ENCODE measurements around the gene IL22RA1.

Gene IL22RA1

DNA sequence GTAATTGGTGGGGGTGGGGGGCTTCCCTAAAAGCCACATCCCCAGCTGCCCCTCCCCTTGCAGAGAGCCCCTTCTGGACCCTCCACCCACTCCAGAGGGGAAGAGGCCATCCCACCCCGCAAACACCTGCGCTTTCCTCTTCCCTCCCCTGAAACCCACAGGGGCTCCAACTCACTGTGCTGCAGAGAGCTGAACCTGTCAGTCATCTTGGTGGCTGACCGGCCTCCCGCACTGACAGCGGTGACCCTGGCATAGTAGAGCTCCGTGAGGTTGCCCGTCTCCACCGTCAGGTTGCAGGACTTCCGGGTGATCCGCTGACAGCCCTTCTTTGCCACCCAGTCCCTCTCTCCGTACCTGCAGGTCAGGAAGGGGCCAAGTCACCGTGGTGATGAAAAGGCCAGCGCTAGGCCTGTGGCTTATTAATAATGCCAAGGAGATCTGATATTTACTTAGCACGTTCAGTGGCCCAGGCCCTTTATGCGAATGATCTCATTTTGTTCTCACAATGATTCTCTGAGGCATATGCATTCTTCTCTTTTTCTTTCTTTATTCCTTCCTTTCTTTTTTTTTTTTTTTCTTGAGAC lies 5.9 kb downstream of the IL22RA1 start:
- DNase-seq (ENCODE audit: low spot score), result no peak

GRCh38 chr1:24134376-24134775 lies 8.6 kb downstream of the IL22RA1 start:
- DNase-seq (ENCODE audit: low spot score), result no peak

DNA sequence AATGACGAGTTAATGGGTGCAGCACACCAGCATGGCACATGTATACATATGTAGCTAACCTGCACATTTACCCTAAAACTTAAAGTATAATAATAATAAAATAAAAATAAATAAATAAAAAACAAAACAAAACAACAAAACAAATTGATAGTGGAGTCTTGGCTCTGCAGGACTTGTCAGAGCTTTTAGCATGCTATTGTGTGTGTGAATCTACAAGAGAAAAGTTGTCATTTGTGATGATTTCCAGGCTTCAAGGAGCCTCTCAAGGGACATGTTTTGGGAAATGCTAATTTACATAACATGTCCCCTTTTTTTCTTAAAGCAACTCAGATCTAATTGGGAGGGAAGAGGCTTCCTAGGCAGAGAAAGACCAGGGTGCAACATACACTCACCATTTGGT lies 9.1 kb downstream of the IL22RA1 start:
- DNase-seq (ENCODE audit: low spot score), result no peak

DNA sequence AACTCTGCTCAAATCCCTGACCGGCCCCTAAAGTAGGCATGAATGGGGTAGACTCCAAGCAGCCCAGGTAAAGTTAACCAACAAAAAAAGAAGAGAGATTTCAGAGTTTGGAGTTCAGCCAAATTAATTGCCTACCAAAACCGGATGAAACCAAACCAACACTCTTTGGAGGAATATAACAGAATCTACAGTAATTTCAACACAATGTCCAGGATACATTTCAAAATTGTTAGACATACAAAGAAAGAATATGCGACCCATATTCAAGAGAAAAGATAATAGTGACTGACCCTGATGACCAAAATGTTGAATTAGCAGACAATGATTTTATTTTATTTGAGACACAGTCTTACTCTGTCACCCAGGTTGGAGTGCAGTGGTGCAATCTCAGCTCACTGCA lies 12.6 kb downstream of the IL22RA1 start:
- DNase-seq (ENCODE audit: low spot score), result no peak

DNA sequence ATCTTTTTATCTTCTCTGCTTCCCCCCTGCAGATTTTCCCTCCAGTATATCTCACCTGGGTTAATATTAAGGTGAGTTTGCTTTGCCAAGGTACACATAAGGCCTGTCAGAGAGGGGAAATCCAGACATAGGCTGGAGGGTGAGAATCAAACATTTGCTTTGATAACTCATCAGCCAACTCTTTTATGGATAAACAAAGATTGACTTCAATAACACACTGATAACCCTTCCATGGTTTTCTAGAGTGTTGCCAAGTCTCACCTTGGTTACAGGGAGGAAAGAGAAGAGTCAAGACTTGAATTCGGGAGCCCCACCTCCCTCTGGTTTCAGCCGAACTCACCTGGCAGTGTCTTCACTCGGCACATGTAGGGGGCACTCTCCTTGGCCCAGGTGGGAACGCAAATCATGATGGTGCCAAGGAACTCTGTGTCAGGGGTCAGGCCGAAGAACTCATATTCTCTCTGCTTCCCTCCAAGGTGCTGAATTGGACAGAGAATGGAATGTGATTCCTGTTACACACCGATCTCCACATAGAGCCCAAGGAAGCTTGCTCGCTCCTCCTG lies 15.1 kb downstream of the IL22RA1 start:
- DNase-seq (ENCODE audit: low spot score), result no peak

- no peak for DNase-seq (ENCODE audit: low spot score)
Observed at GRCh38 chr1:24127134-24127800, 15.7 kb downstream of the IL22RA1 start.

GRCh38 chr1:24126672-24127023 lies 16.3 kb downstream of the IL22RA1 start:
- no peak for DNase-seq (ENCODE audit: low spot score)

- DNase-seq (ENCODE audit: low spot score), result no peak
Observed at GRCh38 chr1:24126018-24126671, 16.8 kb downstream of the IL22RA1 start.

- DNase-seq (ENCODE audit: low spot score), result no peak
Observed at GRCh38 chr1:24125456-24125855, 17.5 kb downstream of the IL22RA1 start.

DNA sequence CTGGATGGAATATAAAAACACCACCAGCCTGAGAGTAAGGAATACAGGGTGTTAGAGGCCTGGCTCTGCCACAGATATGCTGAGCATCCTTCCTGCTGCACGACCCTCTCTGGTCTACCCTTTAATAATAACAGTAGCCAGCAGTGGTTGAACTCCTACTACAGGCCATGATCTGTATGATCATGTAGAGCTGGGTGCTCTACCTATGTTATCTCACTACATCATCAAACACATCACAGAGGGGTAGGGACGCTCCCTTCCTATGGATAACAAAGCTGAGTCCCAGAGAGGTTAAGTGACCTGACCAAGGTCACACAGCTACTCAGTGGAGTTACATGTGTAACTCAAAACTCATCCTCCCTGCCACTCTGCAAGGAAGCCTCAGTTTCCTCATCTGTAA lies 18.0 kb downstream of the IL22RA1 start:
- no peak for DNase-seq (ENCODE audit: low spot score)

DNA sequence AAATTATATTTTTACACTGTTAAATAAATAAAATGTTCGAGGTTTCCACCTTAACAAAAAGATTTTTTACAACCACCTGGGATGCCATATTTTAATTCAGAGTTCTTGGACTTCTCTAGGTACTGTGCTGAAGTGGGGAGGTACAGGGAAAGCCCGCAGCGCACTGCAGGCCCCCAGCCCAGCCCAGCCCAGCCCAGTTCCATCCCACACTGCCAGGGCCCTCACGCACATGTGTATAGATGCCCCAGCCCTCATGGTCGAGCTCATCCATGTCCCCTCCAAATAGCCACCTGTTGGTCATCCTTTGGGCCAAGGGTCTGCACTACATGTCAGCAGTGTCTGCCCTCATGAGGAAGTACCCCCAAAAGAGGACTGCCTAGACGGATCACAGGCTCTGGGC lies 19.3 kb downstream of the IL22RA1 start:
- DNase-seq (ENCODE audit: low spot score), result no peak

DNA sequence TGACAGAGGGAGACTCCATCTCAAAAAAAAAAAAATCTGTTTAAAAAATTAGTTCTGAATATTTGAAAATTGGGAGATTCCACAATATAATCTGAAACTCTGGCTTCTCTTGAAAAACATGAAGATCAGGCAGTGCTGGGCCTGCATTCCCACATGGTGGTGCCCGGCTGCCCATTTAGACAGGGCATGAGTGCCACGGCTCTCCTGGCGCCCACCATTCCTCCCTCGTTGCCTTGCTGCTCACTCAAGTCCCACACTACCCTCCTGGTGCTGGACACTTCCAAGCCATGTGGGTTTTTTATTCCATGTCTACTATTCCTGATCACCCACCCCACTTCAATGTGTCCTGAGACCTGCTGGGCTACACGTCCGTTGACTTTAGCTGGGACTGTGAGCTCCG lies 20.2 kb downstream of the IL22RA1 start:
- DNase-seq (ENCODE audit: low spot score), result no peak

- DNase-seq (ENCODE audit: low spot score), result no peak
Observed at GRCh38 chr1:24121406-24121805, 21.5 kb downstream of the IL22RA1 start.

DNA sequence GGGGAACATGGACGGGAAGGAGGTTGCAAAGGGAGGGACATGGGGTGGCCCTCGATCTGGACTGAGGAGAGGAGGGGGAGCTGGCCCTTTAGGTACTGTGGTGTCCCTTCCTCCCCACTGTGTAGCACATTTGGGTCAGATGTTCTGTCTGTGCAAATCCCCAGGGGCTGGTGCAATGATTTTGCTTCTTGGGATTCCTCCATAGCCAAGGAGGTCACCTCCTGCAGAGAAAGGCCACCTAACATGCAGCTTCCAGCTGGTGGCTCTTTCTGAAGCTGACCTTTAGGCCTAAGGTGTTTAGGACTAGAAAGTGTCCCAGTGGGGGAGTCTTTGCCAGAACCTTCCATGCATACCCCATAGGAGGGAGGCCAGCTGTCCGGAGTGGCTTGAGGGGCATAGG lies 22.0 kb downstream of the IL22RA1 start:
- no peak for DNase-seq (ENCODE audit: low spot score)

DNA sequence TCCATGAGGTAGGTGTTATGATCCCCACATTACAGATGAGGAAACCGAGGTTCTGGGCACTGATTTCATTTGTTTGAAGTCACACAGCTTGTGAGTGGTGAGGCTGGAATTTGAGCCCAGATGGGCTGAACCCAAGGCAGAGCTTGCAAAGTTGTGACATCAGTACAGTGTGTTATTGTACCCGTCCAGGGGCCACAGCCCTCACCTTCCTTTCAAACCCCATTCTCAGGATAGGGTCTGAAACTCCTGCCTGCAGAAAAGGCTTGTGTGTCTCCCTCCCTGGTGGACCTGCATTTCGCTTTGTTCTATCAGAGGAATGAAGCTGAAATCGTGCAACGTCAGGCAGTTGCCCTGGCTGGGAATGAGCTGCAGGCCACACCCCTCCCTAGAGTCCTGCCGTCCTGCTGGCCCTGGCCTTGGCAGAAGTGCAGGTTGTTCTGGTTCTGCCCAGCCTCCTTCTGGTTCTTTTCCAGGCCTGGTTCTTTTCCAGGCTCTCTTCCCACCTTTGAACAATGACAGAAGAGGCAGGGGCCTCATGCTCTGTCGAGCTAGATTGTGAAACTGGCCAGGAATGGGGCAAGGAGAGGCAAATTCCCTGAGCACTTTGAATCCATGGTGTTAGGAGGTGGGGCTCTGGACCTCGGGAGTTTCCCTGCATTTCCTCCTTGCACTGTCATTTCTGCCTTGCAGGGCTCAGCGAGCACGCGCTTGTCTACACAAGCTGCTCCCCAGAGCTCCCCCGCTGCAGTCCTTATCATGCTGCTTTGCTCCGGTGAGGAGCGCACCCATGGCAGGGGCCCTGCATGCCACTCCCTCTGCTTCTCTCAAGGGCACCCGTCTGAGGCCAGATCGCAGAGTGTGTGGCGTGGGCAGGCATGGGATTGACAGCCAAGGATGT lies 22.8 kb downstream of the IL22RA1 start:
- no peak for DNase-seq (ENCODE audit: low spot score)

- no peak for DNase-seq (ENCODE audit: low spot score)
Observed at GRCh38 chr1:24119489-24119858, 23.5 kb downstream of the IL22RA1 start.

GRCh38 chr1:24118410-24119242 lies 24.3 kb downstream of the IL22RA1 start:
- no peak for DNase-seq (ENCODE audit: low spot score)

DNA sequence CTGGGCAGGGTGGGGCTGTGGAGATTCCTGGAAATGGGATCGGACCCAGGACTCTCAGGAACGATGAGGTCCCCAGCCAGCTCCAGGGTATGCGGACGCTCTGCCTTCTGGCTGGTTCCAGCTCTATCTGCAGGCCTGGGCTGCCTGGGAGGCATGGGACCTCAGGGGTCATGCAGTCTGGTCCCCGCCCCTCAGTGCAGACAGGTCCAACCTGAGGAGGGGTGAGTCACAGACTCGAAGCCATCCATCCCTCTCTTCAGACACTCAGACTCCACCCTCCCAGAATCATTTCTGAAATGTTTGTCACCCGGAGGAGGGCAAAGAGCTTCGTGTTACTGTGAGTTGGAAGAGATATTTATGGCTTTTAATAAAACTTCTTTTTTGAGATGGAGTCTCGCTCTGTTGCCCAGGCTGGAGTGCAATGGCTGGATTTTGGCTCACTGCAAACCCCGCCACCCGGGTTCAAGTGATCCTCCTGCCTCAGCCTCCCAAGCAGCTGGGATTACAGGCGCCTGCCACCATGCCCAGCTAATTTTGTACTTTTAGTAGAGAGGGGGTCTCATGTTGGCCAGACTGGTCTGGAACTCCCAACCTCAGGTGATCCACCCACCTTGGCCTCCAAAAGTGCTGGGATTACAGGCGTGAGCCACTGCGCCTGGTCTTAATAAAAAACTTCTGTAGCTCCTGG lies 25.1 kb downstream of the IL22RA1 start:
- DNase-seq (ENCODE audit: low spot score), result no peak

DNA sequence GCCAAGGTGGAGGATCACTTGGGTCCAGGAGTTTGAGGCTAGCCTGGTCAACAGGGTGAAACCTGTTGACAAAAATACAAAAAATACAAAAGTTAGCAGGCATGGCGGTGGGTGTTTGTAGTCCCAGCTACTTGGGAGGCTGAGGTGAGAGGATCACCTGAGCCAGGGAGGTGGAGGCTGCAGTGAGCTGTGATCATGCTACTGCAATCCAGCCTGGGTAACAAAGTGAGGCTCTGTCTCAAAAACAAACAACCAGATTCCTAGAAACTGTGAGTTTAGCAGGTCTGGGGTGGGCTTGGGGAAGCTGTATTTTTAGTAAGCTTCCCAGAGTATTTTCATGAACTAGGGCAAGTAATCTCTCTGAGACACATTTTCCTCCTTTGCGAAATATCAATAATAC lies 25.8 kb downstream of the IL22RA1 start:
- no peak for DNase-seq (ENCODE audit: low spot score)

DNA sequence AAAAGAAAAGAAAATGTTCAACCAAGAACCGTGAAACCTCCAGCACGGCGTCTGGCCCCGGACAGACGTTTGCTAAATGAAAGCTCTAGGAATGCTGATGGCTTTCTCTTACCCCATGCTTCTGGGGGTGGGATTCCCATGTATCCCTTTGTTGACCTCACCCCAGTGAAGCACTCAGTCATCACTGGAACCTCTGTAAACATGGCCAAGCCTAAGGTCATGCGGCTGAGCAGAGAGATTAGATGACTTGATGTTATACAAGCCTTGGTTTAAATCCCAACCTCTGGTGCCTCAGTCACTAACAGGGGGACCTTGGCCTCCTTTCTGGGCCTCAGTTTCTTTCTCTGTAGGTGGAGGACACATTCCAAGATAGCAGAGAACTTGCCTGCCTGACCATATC lies 28.2 kb downstream of the IL22RA1 start:
- no peak for DNase-seq (ENCODE audit: low spot score)

DNA sequence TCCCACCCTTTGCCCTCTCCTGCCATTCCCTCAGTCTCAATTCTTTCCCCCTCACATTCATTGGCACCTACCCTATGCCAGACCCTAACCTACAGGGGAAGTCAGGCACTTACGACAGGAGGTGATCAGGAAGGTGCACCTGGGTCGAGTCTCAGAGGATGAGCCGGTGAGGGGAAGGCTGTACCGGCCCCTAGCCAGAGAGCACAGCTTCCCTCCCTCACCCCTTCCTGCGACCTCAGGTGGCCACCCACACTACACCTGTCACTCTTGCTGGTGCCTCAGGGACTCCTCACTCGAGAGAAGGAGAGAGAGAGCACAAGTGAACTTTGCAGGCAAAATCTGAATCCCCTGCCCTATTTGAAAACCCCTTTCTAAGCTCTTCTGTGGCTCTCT lies 29.3 kb downstream of the IL22RA1 start:
- DNase-seq (ENCODE audit: low spot score), result no peak
